Tibial nerve (tissue), 3 donors: ENCODE results near the gene NRXN2.

Source experiments
- POLR2A ChIP-seq, 2 donors: fragments of 450-650 bp; IDR thresholded peaks; one replicate each; pipeline ENCODE4 v1.6.1; 2017; ENCODE audit warnings: antibody characterized with exemption in 2 of 2, mild to moderate bottlenecking in 2 of 2, moderate library complexity in 2 of 2
- TF ChIP-seq, protein P1 (sequence below), 5 experiments: fragments of 200-600 bp in 3 of 5; fragments of 450-650 bp in 2 of 5; sonication (generic) in 3 of 5; IDR thresholded peaks; one replicate each; pipeline ENCODE4 v1.5.1; 2016 to 2019; ENCODE audit warnings: antibody characterized with exemption in 5 of 5, mild to moderate bottlenecking in 3 of 5, moderate library complexity in 2 of 5

DNA sequence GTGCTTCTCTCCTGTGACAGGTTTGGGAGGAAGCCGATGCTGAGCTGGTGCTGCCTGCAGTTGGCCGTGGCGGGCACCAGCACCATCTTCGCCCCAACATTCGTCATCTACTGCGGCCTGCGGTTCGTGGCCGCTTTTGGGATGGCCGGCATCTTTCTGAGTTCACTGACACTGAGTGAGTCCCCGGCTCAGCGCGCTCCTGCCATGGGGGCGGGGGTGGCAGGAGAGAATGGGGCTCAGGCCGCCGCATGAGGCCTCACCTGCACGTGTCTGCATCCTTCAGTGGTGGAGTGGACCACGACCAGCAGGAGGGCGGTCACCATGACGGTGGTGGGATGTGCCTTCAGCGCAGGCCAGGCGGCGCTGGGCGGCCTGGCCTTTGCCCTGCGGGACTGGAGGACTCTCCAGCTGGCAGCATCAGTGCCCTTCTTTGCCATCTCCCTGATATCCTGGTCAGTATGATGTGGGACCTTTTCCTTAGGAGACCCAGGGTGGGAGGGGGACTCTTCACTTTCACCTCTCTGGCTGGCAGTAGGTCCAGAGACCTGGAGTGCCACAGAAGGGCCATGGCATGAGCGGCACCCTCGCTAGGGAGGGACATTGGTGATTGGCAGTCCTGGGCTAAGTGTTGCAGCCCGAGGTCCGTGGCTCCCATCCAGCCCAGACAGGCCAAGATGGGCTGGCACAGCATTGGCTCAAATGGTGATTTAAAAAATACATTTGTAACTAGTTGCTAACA is 160.8 kb downstream of the NRXN2 start:
- TF ChIP-seq, protein P1, sequence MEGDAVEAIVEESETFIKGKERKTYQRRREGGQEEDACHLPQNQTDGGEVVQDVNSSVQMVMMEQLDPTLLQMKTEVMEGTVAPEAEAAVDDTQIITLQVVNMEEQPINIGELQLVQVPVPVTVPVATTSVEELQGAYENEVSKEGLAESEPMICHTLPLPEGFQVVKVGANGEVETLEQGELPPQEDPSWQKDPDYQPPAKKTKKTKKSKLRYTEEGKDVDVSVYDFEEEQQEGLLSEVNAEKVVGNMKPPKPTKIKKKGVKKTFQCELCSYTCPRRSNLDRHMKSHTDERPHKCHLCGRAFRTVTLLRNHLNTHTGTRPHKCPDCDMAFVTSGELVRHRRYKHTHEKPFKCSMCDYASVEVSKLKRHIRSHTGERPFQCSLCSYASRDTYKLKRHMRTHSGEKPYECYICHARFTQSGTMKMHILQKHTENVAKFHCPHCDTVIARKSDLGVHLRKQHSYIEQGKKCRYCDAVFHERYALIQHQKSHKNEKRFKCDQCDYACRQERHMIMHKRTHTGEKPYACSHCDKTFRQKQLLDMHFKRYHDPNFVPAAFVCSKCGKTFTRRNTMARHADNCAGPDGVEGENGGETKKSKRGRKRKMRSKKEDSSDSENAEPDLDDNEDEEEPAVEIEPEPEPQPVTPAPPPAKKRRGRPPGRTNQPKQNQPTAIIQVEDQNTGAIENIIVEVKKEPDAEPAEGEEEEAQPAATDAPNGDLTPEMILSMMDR (IDR thresholded peaks at IDR 0.05) = no peak
- TF ChIP-seq POLR2A (IDR thresholded peaks at IDR 0.05) = no peak
